ENCODE data around the gene CMTM4.

The CMTM4 gene

GRCh38 chr16:66594739-66595138, 101.8 kb downstream of the CMTM4 start:
- no peaks in the 10 kb centered on the region for H3K27me3 ChIP-seq (ENCODE audit: insufficient read depth, poor library complexity, severe bottlenecking)
- DNase-seq (ENCODE audit: low read depth in 1 of 2, low spot score in 1 of 2), result no peak
- TF ChIP-seq REST (IDR thresholded peaks at IDR 0.05; ENCODE audit: insufficient replicate concordance, low read depth) (no peak), SPI1 (IDR thresholded peaks at IDR 0.05; ENCODE audit: borderline replicate concordance, low read depth) (no peak), GABPA (IDR thresholded peaks at IDR 0.05; ENCODE audit: low read depth) (no peak), POLR2AphosphoS5 (IDR thresholded peaks at IDR 0.05; ENCODE audit: low read depth) (no peak)
- TF ChIP-seq, protein P1, sequence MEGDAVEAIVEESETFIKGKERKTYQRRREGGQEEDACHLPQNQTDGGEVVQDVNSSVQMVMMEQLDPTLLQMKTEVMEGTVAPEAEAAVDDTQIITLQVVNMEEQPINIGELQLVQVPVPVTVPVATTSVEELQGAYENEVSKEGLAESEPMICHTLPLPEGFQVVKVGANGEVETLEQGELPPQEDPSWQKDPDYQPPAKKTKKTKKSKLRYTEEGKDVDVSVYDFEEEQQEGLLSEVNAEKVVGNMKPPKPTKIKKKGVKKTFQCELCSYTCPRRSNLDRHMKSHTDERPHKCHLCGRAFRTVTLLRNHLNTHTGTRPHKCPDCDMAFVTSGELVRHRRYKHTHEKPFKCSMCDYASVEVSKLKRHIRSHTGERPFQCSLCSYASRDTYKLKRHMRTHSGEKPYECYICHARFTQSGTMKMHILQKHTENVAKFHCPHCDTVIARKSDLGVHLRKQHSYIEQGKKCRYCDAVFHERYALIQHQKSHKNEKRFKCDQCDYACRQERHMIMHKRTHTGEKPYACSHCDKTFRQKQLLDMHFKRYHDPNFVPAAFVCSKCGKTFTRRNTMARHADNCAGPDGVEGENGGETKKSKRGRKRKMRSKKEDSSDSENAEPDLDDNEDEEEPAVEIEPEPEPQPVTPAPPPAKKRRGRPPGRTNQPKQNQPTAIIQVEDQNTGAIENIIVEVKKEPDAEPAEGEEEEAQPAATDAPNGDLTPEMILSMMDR (IDR thresholded peaks at IDR 0.05; ENCODE audit: insufficient read depth, low read length), result no peak
- H3K27ac ChIP-seq (replicated peaks), result no peak overlapping the region
- H3K4me3 ChIP-seq (replicated peaks; ENCODE audit: insufficient read depth, low read length), result no peak overlapping the region

DNA sequence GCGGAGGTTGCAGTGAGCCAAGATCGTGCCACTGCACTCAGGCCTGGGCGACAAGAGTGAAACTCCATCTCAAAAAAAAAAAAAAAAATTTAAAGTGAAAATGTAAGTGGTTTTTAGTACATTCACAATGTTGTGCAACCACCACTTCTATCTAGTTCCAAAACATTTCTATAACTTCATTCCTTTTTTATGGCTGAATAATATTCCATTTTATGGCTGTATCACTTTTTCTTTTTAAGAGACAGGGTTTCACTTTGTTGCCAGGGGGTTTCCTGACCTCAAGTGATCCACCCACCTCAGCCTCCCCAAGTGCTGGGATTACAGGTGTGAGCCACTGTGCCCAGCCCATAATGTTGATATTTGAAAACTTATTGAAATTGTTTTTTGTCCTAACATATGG, 103.7 kb downstream of the CMTM4 start:
- Histone ChIP-seq H3K4me3 (replicated peaks; ENCODE audit: insufficient read depth, low read length) (no peak overlapping the region), H3K27ac (replicated peaks) (no peak overlapping the region), H3K27me3 (ENCODE audit: insufficient read depth, poor library complexity, severe bottlenecking) (no peaks in the 10 kb centered on the region)
- no peak for DNase-seq (ENCODE audit: low read depth in 1 of 2, low spot score in 1 of 2)
- TF ChIP-seq SPI1 (IDR thresholded peaks at IDR 0.05; ENCODE audit: borderline replicate concordance, low read depth), result no peak
- no peak for TF ChIP-seq POLR2AphosphoS5 (IDR thresholded peaks at IDR 0.05; ENCODE audit: low read depth)
- no peak for TF ChIP-seq REST (IDR thresholded peaks at IDR 0.05; ENCODE audit: insufficient replicate concordance, low read depth)
- TF ChIP-seq, protein P1 (IDR thresholded peaks at IDR 0.05; ENCODE audit: insufficient read depth, low read length), result no peak
- no peak for TF ChIP-seq GABPA (IDR thresholded peaks at IDR 0.05; ENCODE audit: low read depth)

DNA sequence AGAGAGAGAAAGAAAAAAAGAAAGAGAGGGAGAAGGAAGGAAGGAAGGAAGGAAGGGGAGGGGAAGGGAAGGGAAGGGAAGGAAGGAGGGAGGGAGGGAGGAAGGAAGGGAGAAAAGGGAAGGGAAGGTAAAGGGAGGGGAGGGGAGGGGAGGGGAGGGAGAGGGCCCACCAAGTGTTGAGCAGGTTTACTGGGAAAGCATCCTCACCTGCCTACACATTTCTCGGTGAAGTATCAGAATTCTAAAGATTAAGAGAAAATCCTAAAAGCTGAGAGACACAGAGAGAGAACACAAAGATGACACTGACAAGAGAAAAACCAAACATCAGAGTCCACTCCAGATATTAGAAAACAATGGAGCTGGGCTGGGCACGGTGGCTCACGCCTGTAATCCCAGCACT, 104.3 kb downstream of the CMTM4 start:
- TF ChIP-seq REST (IDR thresholded peaks at IDR 0.05; ENCODE audit: insufficient replicate concordance, low read depth) (no peak), GABPA (IDR thresholded peaks at IDR 0.05; ENCODE audit: low read depth) (no peak), POLR2AphosphoS5 (IDR thresholded peaks at IDR 0.05; ENCODE audit: low read depth) (no peak), SPI1 (IDR thresholded peaks at IDR 0.05; ENCODE audit: borderline replicate concordance, low read depth) (no peak)
- TF ChIP-seq, protein P1 (IDR thresholded peaks at IDR 0.05; ENCODE audit: insufficient read depth, low read length), result no peak
- no peaks in the 10 kb centered on the region for H3K27me3 ChIP-seq (ENCODE audit: insufficient read depth, poor library complexity, severe bottlenecking)
- H3K27ac ChIP-seq (replicated peaks), result no peak overlapping the region
- DNase-seq (ENCODE audit: low read depth in 1 of 2, low spot score in 1 of 2), result no peak
- H3K4me3 ChIP-seq (replicated peaks; ENCODE audit: insufficient read depth, low read length), result no peak overlapping the region

All from HL-60 (cell line).